ENCODE data around the gene SNRNP40. TPM values are rescaled to one million over a fixed set of nuclear protein-coding genes. Genes with fewer than 3 reads are reported as not detected.
"Not testable (repeated sequence)": the region's sequence is repeated elsewhere in the genome, so short reads cannot be mapped to it uniquely, and the experiment has no call there.

Gene SNRNP40
- total RNA-seq, 2 donors from 2014 or later = 34.7 to 59.6 TPM

DNA sequence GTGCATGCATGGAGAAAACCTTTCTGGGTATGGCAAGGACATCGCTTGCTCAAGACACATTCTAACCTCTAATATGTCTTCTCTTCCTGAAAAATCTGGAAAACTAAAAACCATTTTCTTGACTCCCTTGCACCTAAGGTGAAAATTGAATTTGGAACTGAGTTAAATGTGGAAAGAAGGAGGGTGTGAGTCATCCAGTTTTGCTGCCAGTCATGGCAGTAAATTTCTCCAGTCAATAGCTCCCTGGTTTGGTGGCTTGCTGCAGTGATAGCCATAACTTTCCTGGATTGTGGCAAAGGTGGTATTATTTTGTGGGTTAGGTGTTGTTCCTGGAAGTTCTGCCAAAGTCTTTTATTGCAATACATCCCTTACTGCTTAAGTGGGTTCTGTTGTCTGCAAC is 2.8 kb upstream of the SNRNP40 start:
- TF ChIP-seq, protein P1, sequence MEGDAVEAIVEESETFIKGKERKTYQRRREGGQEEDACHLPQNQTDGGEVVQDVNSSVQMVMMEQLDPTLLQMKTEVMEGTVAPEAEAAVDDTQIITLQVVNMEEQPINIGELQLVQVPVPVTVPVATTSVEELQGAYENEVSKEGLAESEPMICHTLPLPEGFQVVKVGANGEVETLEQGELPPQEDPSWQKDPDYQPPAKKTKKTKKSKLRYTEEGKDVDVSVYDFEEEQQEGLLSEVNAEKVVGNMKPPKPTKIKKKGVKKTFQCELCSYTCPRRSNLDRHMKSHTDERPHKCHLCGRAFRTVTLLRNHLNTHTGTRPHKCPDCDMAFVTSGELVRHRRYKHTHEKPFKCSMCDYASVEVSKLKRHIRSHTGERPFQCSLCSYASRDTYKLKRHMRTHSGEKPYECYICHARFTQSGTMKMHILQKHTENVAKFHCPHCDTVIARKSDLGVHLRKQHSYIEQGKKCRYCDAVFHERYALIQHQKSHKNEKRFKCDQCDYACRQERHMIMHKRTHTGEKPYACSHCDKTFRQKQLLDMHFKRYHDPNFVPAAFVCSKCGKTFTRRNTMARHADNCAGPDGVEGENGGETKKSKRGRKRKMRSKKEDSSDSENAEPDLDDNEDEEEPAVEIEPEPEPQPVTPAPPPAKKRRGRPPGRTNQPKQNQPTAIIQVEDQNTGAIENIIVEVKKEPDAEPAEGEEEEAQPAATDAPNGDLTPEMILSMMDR (IDR thresholded peaks at IDR 0.05) = no peak
- H3K4me1 ChIP-seq = no peaks in the 10 kb centered on the region
- H3K27me3 ChIP-seq = no peaks in the 10 kb centered on the region
- H3K9me3 ChIP-seq = no peaks in the 10 kb centered on the region
- H3K9ac ChIP-seq (ENCODE audit: low read depth in 2 of 2, low read length in 2 of 2) = no peak overlapping the region
- H3K27ac ChIP-seq = no peak overlapping the region
- H3K36me3 ChIP-seq = no peaks in the 10 kb centered on the region
- H3K4me3 ChIP-seq = no peak overlapping the region
- DNase-seq = no peak
- intact Hi-C loops (cut with DNase I) = loop anchor here (10.0 kb wide), 1 partner anchor 125 kb away; no protein-coding TSS in a partner anchor

DNA sequence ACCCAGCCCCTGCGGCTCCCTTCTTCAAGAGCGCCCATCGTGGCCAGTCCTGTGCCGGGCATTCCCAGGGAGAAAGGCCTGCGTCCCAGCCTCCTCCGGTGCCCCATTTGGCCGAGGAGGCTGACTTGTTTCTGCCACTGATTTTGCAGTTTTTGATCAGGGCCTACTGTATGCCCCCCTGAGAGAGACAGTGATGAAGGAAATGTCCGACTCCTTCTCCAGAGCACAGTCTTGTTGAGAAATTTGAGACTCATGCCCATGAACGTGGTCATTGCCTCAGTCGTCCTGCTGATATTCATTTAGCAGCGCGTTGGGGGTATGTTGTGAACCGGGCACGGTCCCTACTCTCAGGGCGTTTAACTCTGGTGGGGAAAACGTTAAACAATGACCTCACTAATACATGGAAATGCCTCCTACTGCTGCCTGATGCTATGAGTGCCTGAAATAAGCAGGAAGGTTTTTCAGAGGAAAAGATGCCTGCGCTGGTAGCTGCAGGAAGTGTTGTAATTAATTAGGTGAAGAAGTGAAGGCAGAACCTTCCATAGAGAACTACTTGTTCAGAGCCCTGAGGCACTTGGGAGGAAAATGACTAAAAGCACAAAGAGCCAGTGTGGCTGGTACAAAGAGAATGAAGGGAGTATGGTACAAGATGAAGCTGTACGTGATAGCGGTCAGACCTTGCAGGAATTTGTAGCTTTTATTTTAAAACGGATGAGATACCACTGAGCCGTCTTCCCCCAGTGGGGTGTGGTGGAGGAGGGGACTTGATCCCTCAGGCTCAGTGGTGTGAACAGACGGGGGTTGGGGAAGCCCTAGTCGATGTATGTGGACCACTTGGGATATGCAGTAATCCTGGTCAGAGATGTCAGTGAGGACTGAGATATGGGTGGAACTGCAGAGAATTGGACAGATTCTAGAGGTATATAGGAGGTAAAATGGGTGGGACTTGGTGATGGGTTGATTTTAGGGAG is 974 bp upstream of the SNRNP40 start:
- Histone ChIP-seq H3K9me3 (no peaks in the 10 kb centered on the region), H3K36me3 (no peaks in the 10 kb centered on the region), H3K9ac (ENCODE audit: low read depth in 2 of 2, low read length in 2 of 2) (peak overlapping the region; percentile 94 to 98), H3K27ac (peak overlapping the region; percentile 79), H3K27me3 (no peaks in the 10 kb centered on the region), H3K4me1 (no peaks in the 10 kb centered on the region), H3K4me3 (peak overlapping the region; percentile 94)
- peak; percentile 21 for DNase-seq
- intact Hi-C loops (cut with DNase I) = loop anchor here (10.0 kb wide), 1 partner anchor 127 kb away; no protein-coding TSS in a partner anchor
- TF ChIP-seq, protein P1 (IDR thresholded peaks at IDR 0.05) = no peak

DNA sequence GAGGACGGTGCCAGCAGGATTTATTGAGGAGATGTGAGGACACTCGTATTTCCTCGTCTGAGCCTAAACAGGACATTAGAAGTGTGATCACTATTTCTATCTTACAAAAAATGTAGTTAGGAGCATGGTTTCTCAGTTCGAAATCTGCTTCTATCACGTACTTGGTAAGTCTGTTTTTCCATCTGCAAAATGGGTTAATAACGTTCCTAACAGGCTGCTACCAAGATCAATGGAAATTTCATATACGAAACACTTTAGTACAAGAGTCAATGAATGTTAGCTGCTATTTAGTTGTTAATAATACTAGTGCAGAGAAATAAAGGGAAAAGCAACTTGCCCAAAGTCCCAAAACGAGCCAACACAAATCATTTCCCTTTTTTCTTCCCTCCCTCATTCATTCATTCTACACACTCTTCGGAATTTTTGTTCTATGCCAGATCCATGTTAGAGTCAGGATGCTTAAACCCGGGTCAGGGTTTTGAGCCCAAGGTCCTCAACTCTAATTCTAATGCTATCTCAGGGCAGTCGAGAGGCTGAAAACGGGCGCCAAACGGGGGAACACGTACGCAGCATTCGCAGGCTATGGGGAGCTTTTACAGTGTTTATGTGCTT is 608 bp downstream of the SNRNP40 start:
- H3K4me3 ChIP-seq = peak overlapping the region; percentile 94
- no peak for DNase-seq
- H3K9me3 ChIP-seq = no peaks in the 10 kb centered on the region
- no peaks in the 10 kb centered on the region for H3K36me3 ChIP-seq
- peak overlapping the region; percentile 79 for H3K27ac ChIP-seq
- no peaks in the 10 kb centered on the region for H3K27me3 ChIP-seq
- peak overlapping the region; percentile 86 to 98 for H3K9ac ChIP-seq (ENCODE audit: low read depth in 2 of 2, low read length in 2 of 2)
- intact Hi-C loops (cut with DNase I) = loop anchor here (10.0 kb wide), 1 partner anchor 129 kb away; no protein-coding TSS in a partner anchor
- H3K4me1 ChIP-seq = no peaks in the 10 kb centered on the region
- TF ChIP-seq, protein P1 (IDR thresholded peaks at IDR 0.05) = no peak

DNA sequence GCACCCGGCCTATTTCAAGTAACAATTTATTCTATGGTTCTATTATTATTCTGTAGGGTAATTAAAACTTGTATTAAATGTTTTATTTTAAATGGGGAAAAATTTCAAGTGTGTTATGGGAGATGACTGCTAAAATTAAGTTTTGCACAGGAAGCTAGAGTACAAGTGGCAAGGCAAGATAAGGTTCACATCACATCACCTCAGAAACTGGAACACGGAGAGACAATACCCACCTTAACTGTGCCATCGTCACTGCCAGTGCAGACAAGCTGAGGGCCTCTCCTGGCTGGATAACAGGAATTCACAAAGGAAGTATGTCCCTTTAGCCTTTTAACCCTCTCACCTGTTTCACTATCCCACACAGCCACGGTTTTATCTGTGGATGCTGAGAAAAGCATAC is 7.6 kb downstream of the SNRNP40 start:
- intact Hi-C loops (cut with DNase I) = no loop called here
- Histone ChIP-seq H3K27ac (no peak overlapping the region), H3K9ac (ENCODE audit: low read depth in 2 of 2, low read length in 2 of 2) (no peak overlapping the region), H3K4me1 (no peaks in the 10 kb centered on the region), H3K4me3 (no peak overlapping the region), H3K9me3 (no peaks in the 10 kb centered on the region), H3K27me3 (no peaks in the 10 kb centered on the region), H3K36me3 (peaks cover 12% of the 10 kb centered on the region)
- TF ChIP-seq, protein P1 (IDR thresholded peaks at IDR 0.05) = no peak
- DNase-seq = no peak

DNA sequence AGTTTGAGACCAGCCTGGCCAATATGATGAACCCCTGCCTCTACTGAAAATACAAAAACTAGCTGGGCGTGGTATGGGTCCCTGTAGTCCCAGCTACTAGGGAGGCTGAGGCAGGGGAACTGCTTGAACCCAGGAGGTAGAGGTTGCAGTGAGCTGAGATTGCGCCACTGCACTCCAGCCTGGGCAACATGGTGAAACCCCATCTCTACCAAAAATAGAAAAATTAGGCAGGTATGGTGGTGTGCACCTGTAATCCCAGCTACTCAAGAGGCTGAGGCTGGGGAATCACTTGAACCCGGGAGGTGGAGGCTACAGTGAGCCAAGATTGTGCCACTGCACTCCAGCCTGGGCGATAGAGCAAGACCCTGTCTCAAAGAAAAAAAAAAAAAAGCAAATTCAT is 8.8 kb downstream of the SNRNP40 start:
- H3K4me3 ChIP-seq; H3K4me1 ChIP-seq; H3K9ac ChIP-seq (ENCODE audit: low read depth in 2 of 2, low read length in 2 of 2); DNase-seq; H3K27ac ChIP-seq; H3K9me3 ChIP-seq; intact Hi-C loops (cut with DNase I); H3K27me3 ChIP-seq: not testable (repeated sequence)
- peaks cover 12% of the 10 kb centered on the region for H3K36me3 ChIP-seq

DNA sequence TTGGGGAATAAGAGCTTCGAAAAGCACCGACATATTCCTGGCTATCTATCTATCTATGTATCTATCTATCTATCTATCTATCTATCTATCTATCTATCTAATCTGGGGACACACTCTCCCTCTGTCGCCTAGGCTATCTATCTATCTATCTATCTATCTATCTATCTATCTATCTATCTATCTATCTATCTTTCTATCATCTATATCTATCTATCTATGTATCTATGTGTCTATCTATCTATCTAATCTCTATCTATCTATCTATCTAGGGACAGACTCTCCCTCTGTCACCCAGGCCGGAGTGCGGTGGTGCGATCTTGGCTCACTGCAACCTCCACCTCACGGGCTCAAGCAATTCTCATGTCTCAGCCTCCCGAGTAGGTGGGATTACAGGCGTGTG is 14.2 kb downstream of the SNRNP40 start:
- H3K9me3 ChIP-seq; H3K9ac ChIP-seq (ENCODE audit: low read depth in 2 of 2, low read length in 2 of 2); H3K27me3 ChIP-seq; DNase-seq; H3K4me3 ChIP-seq; intact Hi-C loops (cut with DNase I); H3K4me1 ChIP-seq; H3K36me3 ChIP-seq; H3K27ac ChIP-seq: not testable (repeated sequence)

All from colonic mucosa (tissue), 4 donors.